ENCODE data around the gene RND2.

RND2 gene

GRCh38 chr17:43006639-43007551 is 18.1 kb upstream of the RND2 start, which contains the start of gene IFI35:
IFI35 (plus strand) TSS chr17:43006784; CDS start chr17:43006948, 164 bp downstream.
- no peak for DNase-seq

GRCh38 chr17:43010667-43011308 is 14.2 kb upstream of the RND2 start:
- no peak for DNase-seq

- no peak for DNase-seq
Measured at GRCh38 chr17:43011728-43012472, 13.1 kb upstream of the RND2 start.

GRCh38 chr17:43013296-43013695 is 11.7 kb upstream of the RND2 start:
- DNase-seq, result no peak

GRCh38 chr17:43014020-43014648 is 10.9 kb upstream of the RND2 start:
- no peak for DNase-seq

- no peak for DNase-seq
Measured at GRCh38 chr17:43014649-43015542, 10.1 kb upstream of the RND2 start.

- DNase-seq, result no peak
Measured at GRCh38 chr17:43015579-43015978, 9.5 kb upstream of the RND2 start.

GRCh38 chr17:43016216-43016615 is 8.8 kb upstream of the RND2 start:
- no peak for DNase-seq

- DNase-seq, result peak; percentile 40
Measured at GRCh38 chr17:43018008-43018853, 6.8 kb upstream of the RND2 start.

GRCh38 chr17:43018932-43019331 is 6.1 kb upstream of the RND2 start:
- no peak for DNase-seq

GRCh38 chr17:43019418-43019817 is 5.6 kb upstream of the RND2 start:
- no peak for DNase-seq

- no peak for DNase-seq
Measured at GRCh38 chr17:43020030-43020621, 4.9 kb upstream of the RND2 start.

GRCh38 chr17:43020789-43021740 is 4.0 kb upstream of the RND2 start:
- DNase-seq, result peak; percentile 47

GRCh38 chr17:43021741-43022512 is 3.1 kb upstream of the RND2 start, which contains the start of gene VAT1:
VAT1 (minus strand) TSS chr17:43022385; CDS start chr17:43022322, 63 bp downstream.
- DNase-seq, result peak; percentile 59

GRCh38 chr17:43025290-43025657 is 243 bp downstream of the RND2 start:
- peak; percentile 27 for DNase-seq

GRCh38 chr17:43025766-43026537 is 921 bp downstream of the RND2 start:
- no peak for DNase-seq

- DNase-seq, result no peak
Measured at GRCh38 chr17:43026595-43026994, 1.6 kb downstream of the RND2 start.

All from NCI-H1105 treated with DMSO at 0.1 percent for 48 hours (cell line).